G401.6 (cell line): Measurements from ENCODE around the gene RNF220.

Experiments used
- FAIRE-seq: peaks from 2 replicates; lab custom pipeline; 2012; peaks lifted over from hg19 to GRCh38; lab: Jason Lieb, UNC

RNF220 gene

DNA sequence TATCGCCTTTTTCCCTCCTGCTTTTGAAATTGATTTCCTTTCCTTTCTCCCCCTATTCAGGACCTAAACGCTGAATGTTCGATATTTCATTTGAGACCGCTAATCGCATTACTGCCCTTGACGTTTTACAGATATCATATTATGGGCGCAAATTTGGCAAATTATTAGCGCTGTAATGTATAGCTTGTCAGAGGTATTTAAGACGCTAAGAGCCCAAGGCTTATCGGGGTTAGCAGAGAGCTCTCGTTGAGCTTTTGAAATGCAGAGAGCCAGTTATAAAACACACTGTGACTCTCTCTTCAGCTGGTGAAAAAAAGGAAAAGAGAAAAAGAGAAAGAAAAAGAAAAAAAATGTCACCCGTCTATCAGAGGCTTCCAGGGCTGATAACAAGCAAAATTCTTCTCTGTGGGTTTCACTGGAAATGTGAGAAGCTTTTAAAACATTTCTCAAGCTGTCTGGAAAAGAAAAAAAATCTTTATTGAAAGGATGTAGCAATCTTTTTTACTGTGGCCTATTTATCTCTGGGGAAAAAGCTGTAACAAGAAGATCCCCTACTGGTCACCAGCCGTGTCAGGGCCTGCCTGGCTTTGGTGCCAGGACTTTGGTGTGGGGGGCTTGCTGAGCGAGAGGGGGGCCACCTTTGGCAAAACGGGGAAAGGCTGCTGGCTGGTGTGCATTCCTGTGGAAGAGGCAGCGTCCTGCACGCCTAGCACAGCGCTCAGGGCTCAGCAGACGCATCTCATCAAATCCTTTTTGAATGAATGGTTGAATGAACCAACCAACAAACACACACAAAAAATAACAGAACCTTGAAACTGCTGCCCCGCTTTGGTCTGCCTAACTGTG lies 119.8 kb downstream of the RNF220 start:
- no peak for FAIRE-seq

DNA sequence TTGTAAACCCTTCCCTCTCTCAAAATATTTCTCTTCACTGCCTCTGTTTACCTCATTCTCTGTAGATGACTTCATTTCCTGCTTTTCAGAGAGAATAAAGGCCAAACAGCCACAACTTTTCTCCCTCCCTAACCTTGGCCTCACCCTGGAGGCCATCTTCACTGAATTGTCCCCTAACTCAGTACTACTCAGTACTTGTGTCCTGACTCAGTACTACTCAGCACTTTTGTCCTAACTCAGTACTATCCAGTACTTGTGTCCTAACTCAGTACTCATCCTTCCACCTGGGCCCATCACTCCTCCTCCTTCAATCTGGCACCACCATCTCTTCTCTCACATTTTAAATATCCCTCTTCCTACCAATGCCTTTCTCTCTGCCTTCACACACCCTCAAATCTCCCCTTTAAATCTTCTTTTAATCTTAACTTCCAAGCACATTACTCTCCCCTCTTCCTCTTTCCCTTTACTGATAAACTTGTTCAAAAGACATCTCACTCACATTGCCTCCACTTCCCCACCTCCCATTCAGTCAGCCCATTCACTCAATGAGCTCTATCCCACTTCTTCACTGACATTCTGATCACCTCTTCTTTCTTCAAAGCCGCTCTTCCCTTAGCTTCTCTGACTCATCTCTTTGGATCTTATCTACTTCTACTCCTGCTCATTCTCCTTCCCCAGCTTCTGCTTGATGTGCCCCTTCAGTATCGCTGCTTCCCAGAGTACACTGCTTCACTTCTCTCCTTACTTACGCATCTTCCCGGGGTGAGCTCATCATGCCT lies 121.4 kb downstream of the RNF220 start:
- FAIRE-seq: no peak

DNA sequence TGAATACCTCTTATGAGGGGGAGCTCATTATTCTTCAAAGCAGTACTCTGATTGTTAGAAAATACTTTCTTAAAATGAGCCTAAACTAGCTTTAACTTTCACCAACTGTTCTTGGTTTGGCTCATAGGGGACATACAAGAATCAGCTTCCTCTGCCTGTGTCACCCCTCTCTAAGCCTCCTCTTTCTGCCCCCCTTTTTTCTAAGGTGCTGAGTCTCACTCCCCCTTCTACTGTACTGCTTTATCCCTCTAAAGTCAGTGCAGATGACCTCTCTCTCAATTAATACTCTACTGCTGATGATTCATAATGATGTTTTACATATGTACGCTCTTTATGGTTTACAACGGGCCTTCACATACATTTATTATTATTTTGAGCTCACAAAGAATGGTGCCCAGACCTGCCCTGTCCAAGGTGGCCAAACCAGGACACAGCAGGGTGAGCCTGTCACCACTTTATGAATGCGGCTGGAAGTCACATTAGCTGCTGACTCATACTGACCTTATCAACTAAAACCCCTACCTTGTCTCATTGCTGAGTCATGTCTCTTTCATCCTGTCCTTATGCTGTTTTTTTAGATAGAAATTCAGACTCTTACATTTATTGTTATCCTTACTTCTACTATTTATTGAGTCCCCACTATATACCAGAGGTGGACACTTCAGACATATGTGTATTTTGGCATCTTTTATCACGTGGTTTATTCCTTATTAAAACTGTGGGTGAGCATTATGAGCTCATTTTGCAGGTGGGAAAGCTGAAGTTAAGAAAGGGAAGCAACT lies 126.9 kb downstream of the RNF220 start:
- FAIRE-seq: no peak

DNA sequence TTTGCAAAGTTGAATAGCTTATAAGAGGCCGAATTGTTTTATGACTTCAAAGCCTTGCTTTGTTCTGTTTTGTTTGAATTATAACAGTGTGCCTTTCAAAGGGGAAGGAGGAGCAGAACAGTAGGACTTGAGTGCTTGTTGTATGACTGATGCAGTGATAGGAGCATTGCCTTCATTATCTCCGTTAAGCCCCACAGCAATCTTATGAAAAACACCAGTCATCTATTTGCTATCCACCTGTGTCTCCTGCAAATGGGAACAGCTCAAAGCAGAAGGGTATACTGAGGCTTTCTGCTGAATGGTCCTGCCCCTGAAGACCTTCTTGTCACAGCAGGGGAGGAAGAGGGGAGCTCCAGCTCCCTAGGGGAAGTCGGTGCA lies 127.5 kb downstream of the RNF220 start:
- no peak for FAIRE-seq

DNA sequence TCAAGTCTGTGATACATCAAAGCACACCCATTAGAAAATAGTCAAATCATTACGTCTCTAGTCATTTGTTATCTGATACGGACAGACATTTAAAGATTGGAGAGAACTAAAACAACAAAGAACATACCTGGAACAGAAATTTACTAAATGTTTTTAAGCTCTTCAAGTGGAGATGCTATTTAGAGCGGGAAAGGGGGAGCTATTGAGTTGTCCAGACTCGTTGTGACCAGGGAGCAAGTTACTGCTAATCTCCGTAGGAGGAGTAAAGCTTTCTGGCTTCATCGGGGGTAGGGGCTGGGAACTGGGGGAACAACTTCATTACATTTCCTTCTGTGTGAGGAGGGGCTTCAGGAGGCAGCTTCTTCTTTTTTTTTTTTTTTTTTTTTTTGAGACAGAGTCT lies 129.7 kb downstream of the RNF220 start:
- no peak for FAIRE-seq

DNA sequence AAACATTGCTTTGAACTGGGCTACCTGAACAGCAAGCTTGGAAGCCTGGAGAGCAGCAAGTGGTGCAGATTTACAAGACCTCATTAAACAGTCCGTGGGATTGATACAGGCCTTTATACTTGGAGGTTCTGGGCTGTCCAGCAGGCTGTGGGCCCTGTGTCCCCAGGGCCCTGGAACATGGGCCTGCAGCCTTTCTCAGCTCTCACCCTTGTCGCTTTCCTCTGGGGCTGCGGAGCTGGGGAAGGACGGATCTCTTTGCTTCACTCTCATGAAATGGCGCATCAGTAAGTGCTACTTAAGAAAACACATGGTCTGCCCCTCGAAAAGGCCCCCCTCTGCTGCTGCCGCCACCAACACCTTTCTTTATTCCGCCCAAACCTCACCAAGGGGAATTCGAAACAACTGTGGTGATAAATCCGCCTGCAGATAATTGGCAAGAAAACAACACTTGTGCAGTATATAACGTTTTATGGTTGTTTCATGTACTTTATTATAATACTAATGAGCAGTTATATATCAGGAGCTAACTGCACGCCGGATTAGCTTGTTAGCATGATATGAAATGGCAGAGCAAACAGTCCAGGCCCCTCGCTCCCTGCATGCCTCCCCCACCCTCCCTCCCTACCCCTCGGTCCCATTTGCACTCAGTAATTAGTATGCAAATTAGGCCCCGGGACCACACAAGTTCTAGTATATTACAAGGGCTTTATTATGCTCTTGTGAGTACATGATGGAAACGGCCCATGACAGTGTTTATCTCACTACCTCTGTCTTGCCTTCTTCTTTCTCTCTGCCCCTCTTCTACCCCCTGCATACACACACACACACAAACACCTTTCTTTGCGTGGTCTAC lies 131.5 kb downstream of the RNF220 start:
- FAIRE-seq: no peak

DNA sequence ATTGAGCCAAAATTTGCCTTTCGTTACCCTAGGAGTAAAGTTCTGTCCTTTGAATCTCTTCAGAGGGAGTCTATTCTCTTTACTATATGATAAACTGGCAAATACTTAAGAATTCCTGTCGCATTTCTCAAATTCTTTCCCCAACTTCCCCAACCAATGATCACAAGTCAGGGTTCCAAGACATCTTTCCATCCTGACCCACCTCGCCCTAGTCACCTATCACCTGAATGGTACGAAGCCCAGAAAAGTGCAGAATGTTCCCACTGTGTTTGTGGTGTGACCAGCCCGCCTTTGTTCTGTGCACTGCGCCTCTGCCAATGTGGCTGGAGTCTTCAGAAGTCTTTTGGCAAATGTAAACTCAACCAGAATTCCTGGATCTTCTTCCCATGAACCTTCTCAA lies 132.5 kb downstream of the RNF220 start:
- FAIRE-seq: no peak

DNA sequence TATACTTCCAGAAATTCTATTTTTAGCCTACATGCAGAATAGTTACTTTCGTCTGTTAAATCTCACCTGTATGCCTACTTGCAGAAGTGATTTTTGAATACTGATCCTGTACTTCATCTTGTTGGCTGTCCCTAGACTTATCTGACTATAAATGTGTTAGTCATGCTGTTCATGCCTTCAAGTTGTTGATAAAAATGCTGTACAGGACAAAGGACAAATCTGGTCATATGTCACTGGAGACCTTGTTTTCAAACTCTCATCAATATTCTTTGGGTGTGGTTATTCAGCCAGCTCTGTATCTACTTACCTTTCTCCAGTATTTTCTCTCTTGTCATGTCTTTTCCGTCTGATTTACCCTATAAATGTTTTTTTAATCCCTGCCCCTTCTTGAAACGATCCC lies 132.9 kb downstream of the RNF220 start:
- FAIRE-seq: no peak

DNA sequence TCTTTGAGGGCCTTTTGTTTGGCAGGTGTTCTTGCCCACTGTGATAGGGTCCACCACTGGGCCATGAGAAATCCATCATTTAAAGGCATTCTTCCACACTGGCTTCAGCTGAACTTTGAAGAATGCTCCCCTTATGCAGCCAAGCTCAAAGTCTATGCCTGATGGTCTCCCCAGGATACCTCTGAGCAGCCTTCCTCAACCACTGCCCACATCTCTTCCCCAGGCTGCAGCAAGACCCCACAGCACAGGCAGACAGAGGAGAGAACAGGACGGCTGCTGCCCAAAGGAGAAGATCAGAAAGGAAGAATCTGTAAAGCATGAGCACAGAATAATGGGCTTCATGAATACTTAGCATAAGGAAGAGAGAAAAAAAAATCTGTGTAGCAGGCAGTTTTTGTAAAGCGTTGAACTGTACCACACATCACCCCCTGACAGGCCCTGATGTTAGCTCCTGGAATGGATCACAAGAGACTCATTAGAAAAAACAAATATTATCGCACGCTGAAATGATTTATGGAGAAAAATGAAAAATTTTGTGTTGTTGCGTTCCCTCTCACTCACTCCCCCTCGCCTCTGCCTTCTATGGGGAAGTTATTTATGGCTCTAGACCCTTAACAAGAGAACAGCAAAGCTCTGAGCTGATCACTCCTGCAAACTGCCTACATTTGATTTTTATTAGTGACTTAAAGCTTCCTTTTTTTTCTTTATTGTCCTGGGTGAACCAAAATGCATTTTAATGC lies 135.1 kb downstream of the RNF220 start:
- no peak for FAIRE-seq

DNA sequence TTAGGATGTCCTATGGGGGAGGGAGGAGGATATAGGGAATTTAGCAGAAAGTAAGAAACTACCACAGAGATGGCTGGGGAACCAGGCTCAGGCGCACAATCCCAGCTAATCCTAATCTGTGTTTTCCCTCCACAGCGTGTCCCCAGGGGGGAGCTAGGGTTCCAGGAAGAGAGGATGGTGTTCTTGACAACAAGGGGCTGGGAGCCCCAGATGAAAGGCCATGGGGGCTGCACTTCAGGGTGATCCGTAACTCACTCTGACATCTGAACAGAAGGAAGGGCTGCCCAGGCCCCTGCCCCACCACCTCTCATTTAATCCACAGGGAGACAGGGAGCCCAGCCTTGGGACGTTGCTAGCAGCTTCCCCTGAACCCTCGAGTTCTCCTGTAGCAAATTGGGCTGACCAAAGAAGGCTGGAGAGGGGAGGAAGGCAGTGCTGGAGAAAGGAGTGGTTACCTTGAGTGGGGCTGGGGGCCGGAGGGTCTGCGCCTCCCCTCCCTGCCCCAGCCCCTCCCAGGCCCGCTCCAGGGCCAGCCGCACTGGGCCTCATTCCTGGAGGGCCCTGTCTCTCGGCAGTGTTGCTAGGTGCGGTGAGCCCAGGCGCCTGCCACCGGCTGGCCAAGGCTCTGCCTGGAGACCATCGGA lies 137.5 kb downstream of the RNF220 start:
- FAIRE-seq: no peak

DNA sequence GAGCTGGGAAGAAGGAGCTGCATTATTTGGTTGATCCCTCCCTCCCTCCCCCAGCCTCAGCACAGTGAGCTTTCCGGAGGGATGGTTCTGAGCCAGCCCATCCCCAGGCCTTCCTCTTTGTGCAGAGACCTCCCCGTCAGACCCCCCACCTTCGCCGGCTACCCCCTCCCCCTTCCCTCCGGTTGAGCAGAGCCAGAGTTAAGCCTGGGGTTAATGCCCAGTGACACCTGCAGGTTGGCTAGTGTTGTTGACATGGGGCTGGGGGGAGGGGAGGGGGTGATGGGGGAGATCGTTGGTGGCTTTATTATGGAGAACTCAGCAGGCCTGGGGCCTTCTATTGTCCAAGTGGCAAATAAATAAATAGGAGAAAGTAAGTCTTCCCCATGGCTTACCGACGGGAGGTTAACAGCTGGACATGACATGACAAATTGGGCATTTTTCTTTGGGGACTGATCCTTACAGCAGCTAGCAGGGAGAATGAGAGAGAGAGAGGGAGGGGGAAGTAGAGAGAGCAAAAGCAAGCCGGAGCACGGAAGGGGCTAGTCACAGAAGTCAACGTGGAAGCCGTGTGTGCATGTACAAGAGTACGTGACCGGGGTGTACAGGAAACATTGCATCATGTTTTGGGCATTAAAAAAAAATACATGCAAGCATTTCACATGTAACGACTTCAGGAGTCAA lies 138.1 kb downstream of the RNF220 start:
- no peak for FAIRE-seq

DNA sequence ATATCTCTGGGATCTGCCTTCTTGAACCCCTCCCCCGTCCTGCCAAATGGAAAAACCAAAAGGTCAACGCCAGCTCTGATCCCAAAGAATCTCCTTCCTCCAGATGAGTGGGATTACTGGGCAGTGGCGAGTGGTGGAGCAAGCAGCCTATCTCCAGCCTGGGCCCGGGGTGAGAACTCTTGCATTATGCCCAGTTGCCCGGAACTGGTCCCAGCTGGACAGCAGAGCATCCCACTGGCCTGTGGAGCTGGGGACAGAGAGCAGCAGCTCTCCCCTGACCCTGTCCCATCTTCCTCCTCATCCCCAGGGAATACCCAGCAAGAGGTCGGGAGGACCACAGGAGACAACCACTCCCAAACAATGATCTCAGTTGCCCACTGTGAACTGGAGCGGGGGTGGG lies 138.7 kb downstream of the RNF220 start:
- no peak for FAIRE-seq

DNA sequence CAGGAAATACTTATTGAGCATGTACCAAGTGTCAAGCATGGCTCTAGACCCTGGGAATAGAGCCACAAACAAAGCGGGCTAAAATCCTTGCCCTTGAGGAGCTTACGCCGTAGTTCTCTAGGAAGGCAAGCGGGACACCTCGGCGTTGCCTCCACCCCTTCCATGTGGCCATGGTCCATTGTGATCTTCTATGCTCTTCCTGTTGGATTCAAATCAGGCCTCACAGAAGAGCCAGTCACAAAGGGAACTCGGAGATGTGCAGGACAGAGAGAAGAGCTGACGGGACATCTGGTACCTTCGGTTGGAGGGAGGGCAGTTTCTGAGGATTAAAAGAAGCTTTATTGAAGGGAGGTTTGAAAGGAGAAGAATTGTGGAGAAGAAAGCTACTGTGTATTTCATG lies 139.9 kb downstream of the RNF220 start:
- FAIRE-seq: no peak

DNA sequence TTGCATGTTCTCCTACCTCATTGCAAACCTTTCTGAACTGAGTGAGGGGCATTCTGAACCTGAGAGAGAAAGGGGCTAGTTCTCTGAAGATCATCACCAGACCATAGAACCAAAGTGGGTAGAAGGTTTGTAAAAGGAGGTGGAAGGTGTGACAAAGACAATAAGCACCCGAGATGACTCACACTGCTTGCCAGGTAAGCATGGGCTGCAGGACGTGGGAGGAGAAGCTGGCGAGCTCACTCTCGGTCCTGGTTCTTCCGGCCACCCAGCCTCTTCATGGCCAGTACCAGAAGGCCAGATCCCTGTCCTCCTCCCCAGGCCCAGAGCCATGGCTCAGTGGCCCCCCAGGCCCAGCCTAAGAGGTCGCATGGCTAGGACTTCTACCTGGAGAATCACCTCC lies 140.9 kb downstream of the RNF220 start:
- FAIRE-seq: no peak

DNA sequence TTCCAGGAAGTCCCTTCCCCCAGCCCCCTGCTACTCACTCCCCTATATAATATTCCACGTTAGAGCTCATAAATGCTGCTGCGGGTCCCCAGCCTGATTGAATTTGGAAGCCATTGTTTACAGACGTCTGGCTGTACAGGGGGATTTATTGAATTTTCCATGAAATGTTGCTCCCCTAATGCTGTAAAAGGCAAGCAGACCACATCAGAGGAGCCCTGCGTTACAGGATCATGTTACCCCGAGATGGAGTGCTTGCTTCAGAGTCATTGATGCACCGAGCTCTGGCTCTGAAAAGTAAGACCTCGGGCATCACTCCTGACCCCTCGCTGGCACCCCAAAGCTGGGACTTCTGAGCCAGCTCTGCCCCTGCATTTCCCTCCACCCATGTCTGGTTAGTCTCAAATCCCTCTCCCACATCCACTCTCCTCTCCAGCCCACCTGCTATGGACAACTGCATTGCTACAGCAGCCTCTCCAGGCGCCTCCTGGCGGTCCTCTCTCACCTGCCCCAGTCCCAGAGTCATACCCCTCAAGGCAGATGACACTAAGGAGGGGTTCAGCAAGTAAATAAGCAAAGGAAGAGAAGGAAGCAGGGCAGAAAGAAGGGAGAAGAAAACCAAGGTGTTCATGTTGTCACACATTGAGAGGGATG lies 141.5 kb downstream of the RNF220 start:
- FAIRE-seq: no peak

DNA sequence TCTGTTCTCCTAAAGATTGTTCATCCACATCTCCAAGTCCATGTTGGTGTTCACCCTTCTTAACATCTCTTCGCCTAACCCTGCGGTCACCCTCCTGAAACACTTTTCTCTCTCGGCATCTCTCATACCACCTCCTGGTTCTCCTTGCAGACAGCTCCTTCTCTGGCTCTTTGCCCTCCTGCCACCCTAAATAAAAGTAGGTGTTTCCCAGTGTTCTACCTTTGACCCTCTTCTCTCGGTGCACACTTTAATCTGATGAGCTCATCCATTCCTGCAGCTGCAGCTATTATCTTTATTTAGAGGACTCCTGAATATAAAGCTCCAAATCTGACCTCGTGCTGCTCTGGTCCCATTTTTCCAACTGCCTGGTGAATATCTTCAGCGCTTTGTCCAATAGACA lies 142.3 kb downstream of the RNF220 start:
- no peak for FAIRE-seq

DNA sequence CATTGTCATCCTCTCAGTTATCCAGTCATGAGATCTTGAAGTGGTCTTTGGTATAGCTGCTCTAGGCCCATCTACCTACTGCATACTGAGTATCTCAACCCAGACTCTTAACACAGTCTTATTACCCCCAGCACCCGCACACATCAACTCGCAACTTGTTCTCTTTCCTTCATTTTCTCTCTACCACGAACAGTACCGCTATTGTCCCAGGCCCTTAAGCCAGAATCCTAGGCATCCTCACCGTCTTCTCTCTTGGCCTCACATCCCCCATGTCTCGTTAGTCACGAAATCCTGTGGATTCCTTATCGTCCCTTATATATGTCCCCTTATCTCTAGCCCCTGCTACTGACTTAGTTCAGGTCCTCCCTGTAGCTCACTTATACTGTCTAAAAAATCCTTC lies 142.8 kb downstream of the RNF220 start:
- FAIRE-seq: no peak

DNA sequence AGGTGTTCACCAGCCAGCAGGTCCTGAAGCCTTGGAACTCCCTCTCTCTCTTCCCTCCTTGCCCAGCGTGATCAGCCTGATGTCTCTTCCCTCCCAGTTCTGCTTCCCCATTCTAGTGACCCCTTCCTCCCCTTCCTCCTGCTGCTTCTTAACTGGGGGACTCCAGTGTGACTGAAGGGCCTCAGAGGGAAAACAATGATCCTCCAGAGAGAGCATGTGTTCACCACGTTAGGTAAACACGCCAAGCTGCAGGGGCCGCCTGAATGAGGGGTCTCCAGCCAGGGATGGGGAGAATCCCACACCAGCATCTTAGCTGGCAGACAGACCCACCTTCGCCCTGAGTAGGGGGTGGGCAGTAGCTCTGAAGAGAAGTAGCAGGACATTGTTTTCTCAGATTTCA lies 144.5 kb downstream of the RNF220 start:
- no peak for FAIRE-seq

DNA sequence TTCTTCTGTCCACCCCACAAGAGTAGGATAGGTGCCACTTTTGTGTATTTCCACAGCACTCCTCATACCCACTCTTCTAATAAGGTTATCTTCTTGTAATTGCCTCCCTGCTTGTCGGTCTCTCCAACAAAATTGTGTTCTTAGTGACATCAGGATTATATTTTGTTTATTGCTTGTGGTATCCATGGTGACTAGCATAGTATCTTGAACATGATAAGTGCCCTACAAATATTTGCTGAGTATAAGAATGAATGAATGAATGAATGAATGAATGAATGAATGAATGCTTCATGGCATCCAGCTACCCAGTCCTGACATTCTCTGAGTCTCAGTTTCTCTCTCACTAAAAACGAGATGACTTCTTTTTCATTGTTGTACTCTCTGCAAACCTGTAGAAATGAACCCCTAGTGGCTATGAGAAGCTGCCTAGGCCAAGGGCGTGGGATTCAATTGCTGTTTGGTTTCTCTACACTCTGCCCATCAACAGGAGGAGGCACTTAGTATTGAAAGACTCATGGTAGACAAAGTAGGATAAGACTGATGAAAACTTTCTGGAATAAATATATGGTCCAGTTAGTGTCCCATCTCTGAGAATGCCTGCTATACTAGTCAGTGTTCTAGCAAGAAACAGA lies 148.2 kb downstream of the RNF220 start:
- FAIRE-seq: no peak
